CD14-positive monocyte (primary cell): ENCODE data around the gene TMEM250. TPM values are rescaled to one million over a fixed set of nuclear protein-coding genes. Genes with fewer than 3 reads are reported as not detected.

Experiments used
- DNase-seq, 3 donors: peaks; one replicate each; pipeline ENCODE4 v3.0.0-alpha.2; 2011 to 2022
- H2AFZ ChIP-seq: 2 replicates; pipeline ENCODE4 v1.6.0; 2012; ENCODE audit warnings: mild to moderate bottlenecking, low read depth, low read length, inconsistent platforms; ENCODE audit not compliant: insufficient read depth, poor library complexity, severe bottlenecking
- H3K27ac ChIP-seq, 2 donors: 1 replicate in 1 of 2; 2 replicates in 1 of 2; pipeline ENCODE4 v1.5.1; 2012 to 2013; ENCODE audit warnings: low read length in 2 of 2, control low read depth in 1 of 2, inconsistent platforms in 1 of 2, low read depth in 1 of 2, mild to moderate bottlenecking in 1 of 2
- H3K27me3 ChIP-seq, 2 donors: one replicate each; pipeline versions ENCODE4 v1.6.0 to v1.6.1; 2011 to 2013; ENCODE audit warnings: low read length in 2 of 2; ENCODE audit not compliant: control insufficient read depth in 2 of 2, insufficient read depth in 2 of 2
- H3K36me3 ChIP-seq, 2 donors: replicated peaks in 1 of 2; 1 replicate in 1 of 2; 2 replicates in 1 of 2; pipeline versions ENCODE4 v1.5.1 to v1.6.1; 2012 to 2013; ENCODE audit warnings: low read length in 2 of 2, control low read depth in 1 of 2, inconsistent platforms in 1 of 2, mild to moderate bottlenecking in 1 of 2; ENCODE audit not compliant: insufficient read depth in 2 of 2, control insufficient read depth in 1 of 2
- H3K4me1 ChIP-seq, 2 donors: 1 replicate in 1 of 2; 2 replicates in 1 of 2; pipeline versions ENCODE4 v1.5.1 to v1.6.1; 2012 to 2013; ENCODE audit warnings: low read length in 2 of 2, control low read depth in 1 of 2, inconsistent platforms in 1 of 2, mild to moderate bottlenecking in 1 of 2, moderate library complexity in 1 of 2; ENCODE audit not compliant: insufficient read depth in 2 of 2, control insufficient read depth in 1 of 2
- H3K4me2 ChIP-seq: replicated peaks from 2 replicates; pipeline ENCODE3; 2012; ENCODE audit warnings: low read length, moderate library complexity, mild to moderate bottlenecking; ENCODE audit not compliant: poor library complexity, severe bottlenecking; ENCODE audit errors: extremely low read depth
- H3K4me3 ChIP-seq, 3 experiments: fragments of 200-600 bp in 1 of 3; sonication (generic) in 1 of 3; replicated peaks in 1 of 3; 1 replicate in 2 of 3; 2 replicates in 1 of 3; pipeline ENCODE4 v1.5.1; 2011 to 2013; ENCODE audit warnings: low read length in 3 of 3, mild to moderate bottlenecking in 3 of 3, control low read depth in 2 of 3, low read depth in 2 of 3, inconsistent platforms in 1 of 3, moderate library complexity in 1 of 3
- H3K79me2 ChIP-seq: 2 replicates; pipeline ENCODE4 v1.6.0; 2012; ENCODE audit warnings: mild to moderate bottlenecking, control low read depth, inconsistent platforms, low read length, moderate library complexity; ENCODE audit not compliant: insufficient read depth
- H3K9ac ChIP-seq: 2 replicates; pipeline ENCODE4 v1.6.0; 2017; ENCODE audit warnings: low read length, mild to moderate bottlenecking; ENCODE audit not compliant: insufficient read depth, poor library complexity, severe bottlenecking
- H3K9me3 ChIP-seq, 2 donors: replicated peaks in 1 of 2; 1 replicate in 1 of 2; 2 replicates in 1 of 2; pipeline versions ENCODE4 v1.5.1 to v1.6.1; 2012 to 2013; ENCODE audit warnings: low read length in 2 of 2, control low read depth in 1 of 2; ENCODE audit not compliant: control insufficient read depth in 1 of 2, insufficient read depth in 1 of 2
- H4K20me1 ChIP-seq: 2 replicates; pipeline ENCODE4 v1.6.0; 2012; ENCODE audit warnings: mild to moderate bottlenecking, low read length, control low read depth, moderate library complexity; ENCODE audit not compliant: insufficient read depth
- H3K27ac Mint-ChIP-seq, 7 donors: one replicate each; pipeline ENCODE4 v1.8.0; 2020; ENCODE audit warnings: mild to moderate bottlenecking in 7 of 7, mixed read lengths in 7 of 7, moderate library complexity in 6 of 7, inconsistent platforms in 2 of 7
- H3K27me3 Mint-ChIP-seq, 3 donors: one replicate each; pipeline ENCODE4 v1.8.0; 2021 to 2022; ENCODE audit warnings: low read depth in 3 of 3, mild to moderate bottlenecking in 3 of 3, mixed read lengths in 3 of 3, moderate library complexity in 3 of 3, inconsistent platforms in 1 of 3
- H3K36me3 Mint-ChIP-seq, 2 donors: one replicate each; pipeline ENCODE4 v1.8.0; 2020; ENCODE audit warnings: mixed read lengths in 2 of 2, inconsistent platforms in 1 of 2, mild to moderate bottlenecking in 1 of 2
- H3K4me1 Mint-ChIP-seq: one replicate; pipeline ENCODE4 v1.8.0; 2020; ENCODE audit warnings: mild to moderate bottlenecking, mixed read lengths
- H3K4me3 Mint-ChIP-seq, 2 donors: one replicate each; pipeline ENCODE4 v1.8.0; 2020; ENCODE audit warnings: mild to moderate bottlenecking in 2 of 2, mixed read lengths in 2 of 2, moderate library complexity in 1 of 2
- H3K9me3 Mint-ChIP-seq, 7 donors: one replicate each; pipeline ENCODE4 v1.8.0; 2020 to 2022; ENCODE audit warnings: mixed read lengths in 7 of 7, mild to moderate bottlenecking in 6 of 7, moderate library complexity in 6 of 7, inconsistent platforms in 2 of 7
- WGBS: methylation state at CpG from one replicate; pipeline ENCODE4 v1.1.5; 2013; ENCODE audit warnings: missing lambda C conversion rate; ENCODE audit not compliant: insufficient coverage; 5-methylcytosine and 5-hydroxymethylcytosine counted together
- intact Hi-C, 2 donors: fragments of 100-400 bp; cut with micrococcal nuclease; formaldehyde crosslinking; loops; one replicate each; pipeline versions ENCODE4 v1.15.0 to v1.15.1; 2023
- polyA plus RNA-seq, 3 donors: library from polyadenylated mRNA; depleted of rRNA in 1 of 3; unstranded in 2 of 3; stranded (reverse) in 1 of 3; fragments of 300-500 nt in 2 of 3; fragments of >200 nt in 1 of 3; fragmentation: Illumina TruSeq in 2 of 3; gene quantifications; 1 replicate in 2 of 3; 2 replicates in 1 of 3; pipeline ENCODE4 v1.2.3, GENCODE V29; 2012 to 2021
- TF ChIP-seq, protein P1 (sequence below): fragments of 200-600 bp; IDR thresholded peaks from one replicate; pipeline ENCODE4 v1.8.0; 2022; ENCODE audit warnings: antibody characterized with exemption, mild to moderate bottlenecking

TMEM250 gene
- polyA plus RNA-seq, 3 donors, result 11.0 to 38.0 (median 30.9) TPM

DNA sequence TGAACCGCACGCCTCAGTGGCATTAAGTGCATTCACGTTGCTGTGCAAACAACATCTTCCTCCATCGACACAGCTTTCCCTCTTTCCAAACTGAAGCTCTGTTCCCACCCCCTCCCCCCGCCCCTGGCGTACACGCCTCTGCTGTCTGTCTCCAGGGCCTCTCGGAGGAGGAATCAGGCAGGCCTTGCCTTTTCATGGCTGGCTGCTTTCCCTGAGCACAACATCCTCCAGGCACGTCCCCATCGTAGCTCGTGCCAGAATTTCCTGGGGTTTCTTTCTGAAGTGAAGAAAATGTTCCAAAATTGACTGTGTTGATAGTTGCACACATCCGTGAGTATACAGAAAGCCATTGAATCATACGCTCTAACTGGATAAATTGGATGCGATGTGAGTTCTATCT lies 22.3 kb upstream of the TMEM250 start:
- Histone ChIP-seq H2AFZ (no peak overlapping the region), H3K27me3 (no peaks in the 10 kb centered on the region), H3K4me1 (no peaks in the 10 kb centered on the region), H3K27ac (no peak overlapping the region), H3K4me3 (no peak overlapping the region), H3K4me2 (no peak overlapping the region), H4K20me1 (no peaks in the 10 kb centered on the region), H3K9me3 (no peaks in the 10 kb centered on the region), H3K36me3 (no peaks in the 10 kb centered on the region), H3K79me2 (no peaks in the 10 kb centered on the region), H3K9ac (no peak overlapping the region)
- no peak overlapping the region for H3K4me3 Mint-ChIP-seq
- H3K27ac Mint-ChIP-seq, result no peak overlapping the region
- 93% methylated on average over 9 of the region's 14 CpGs for WGBS
- intact Hi-C loops, result no loop called here
- TF ChIP-seq, protein P1, sequence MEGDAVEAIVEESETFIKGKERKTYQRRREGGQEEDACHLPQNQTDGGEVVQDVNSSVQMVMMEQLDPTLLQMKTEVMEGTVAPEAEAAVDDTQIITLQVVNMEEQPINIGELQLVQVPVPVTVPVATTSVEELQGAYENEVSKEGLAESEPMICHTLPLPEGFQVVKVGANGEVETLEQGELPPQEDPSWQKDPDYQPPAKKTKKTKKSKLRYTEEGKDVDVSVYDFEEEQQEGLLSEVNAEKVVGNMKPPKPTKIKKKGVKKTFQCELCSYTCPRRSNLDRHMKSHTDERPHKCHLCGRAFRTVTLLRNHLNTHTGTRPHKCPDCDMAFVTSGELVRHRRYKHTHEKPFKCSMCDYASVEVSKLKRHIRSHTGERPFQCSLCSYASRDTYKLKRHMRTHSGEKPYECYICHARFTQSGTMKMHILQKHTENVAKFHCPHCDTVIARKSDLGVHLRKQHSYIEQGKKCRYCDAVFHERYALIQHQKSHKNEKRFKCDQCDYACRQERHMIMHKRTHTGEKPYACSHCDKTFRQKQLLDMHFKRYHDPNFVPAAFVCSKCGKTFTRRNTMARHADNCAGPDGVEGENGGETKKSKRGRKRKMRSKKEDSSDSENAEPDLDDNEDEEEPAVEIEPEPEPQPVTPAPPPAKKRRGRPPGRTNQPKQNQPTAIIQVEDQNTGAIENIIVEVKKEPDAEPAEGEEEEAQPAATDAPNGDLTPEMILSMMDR, result no peak
- H3K27me3 Mint-ChIP-seq, result peaks cover 5 to 22% (median 15%) of the 10 kb centered on the region in 3 donors
- H3K9me3 Mint-ChIP-seq, result peaks cover 0 to 2% (median 0%) of the 10 kb centered on the region in 7 donors
- no peak for DNase-seq
- no peaks in the 10 kb centered on the region for H3K36me3 Mint-ChIP-seq
- no peaks in the 10 kb centered on the region for H3K4me1 Mint-ChIP-seq

DNA sequence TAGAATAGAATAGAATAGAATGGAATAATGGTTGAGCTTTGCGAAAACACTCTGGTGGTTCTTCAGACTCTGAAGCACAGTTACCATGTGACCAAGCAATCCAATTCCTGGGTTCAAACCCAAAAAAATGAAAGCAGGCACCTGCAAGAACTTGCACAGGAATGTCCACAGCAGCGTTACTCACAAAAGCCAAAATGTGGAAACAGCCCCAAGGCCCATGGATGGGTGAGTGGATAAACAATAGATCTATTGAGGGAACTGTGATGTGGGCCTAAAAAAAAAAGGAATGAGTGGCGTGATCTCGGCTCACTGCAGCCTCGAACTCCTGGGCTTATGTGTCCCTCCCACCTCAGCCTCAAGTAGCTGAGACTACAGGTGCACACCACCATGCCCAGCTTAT lies 21.4 kb upstream of the TMEM250 start:
- no peaks in the 10 kb centered on the region for H3K36me3 Mint-ChIP-seq
- TF ChIP-seq, protein P1, result no peak
- Histone ChIP-seq H3K79me2 (no peaks in the 10 kb centered on the region), H3K27ac (no peak overlapping the region), H4K20me1 (no peaks in the 10 kb centered on the region), H3K9me3 (no peaks in the 10 kb centered on the region), H2AFZ (no peak overlapping the region), H3K4me3 (no peak overlapping the region), H3K27me3 (peaks cover 0 to 4% of the 10 kb centered on the region in 2 donors), H3K9ac (no peak overlapping the region), H3K4me1 (no peaks in the 10 kb centered on the region), H3K36me3 (no peaks in the 10 kb centered on the region), H3K4me2 (no peak overlapping the region)
- no peak for DNase-seq
- peaks cover 5 to 21% (median 19%) of the 10 kb centered on the region in 3 donors for H3K27me3 Mint-ChIP-seq
- intact Hi-C loops, result no loop called here
- no peak overlapping the region for H3K4me3 Mint-ChIP-seq
- H3K27ac Mint-ChIP-seq, result no peak overlapping the region
- no peaks in the 10 kb centered on the region for H3K4me1 Mint-ChIP-seq
- peaks cover 0 to 2% (median 0%) of the 10 kb centered on the region in 7 donors for H3K9me3 Mint-ChIP-seq
- WGBS, result 100% methylated on average over 1 of the region's 5 CpGs
